ENCODE measurements around the gene BHLHA15. TPM values are rescaled to one million over a fixed set of nuclear protein-coding genes. Genes with fewer than 3 reads are reported as not detected.

The BHLHA15 gene
- total RNA-seq, 1 donor from 2014 or later = 0.32 TPM

DNA sequence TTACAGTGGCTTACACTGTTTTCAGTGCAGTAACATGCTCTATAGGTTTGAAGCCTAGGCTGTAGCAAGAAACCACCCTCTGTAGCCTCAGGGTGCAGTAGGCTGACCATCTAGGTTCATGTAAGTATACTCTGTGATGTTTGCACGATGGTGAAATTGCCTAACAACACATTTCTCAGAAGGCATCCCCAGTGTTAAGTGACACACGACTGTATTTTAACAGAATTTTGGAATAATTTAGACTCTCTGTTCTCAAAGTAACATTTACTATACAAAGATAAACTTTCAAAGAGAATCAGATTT, 44.6 kb upstream of the BHLHA15 start:
- H3K27me3 Mint-ChIP-seq (ENCODE audit: low read depth) = no peaks in the 10 kb centered on the region
- H3K4me3 Mint-ChIP-seq (ENCODE audit: unreplicated experiment) = no peak overlapping the region
- H3K9me3 Mint-ChIP-seq (ENCODE audit: low read depth) = no peaks in the 10 kb centered on the region
- H3K36me3 Mint-ChIP-seq (ENCODE audit: low read depth) = peaks cover 2% of the 10 kb centered on the region
- peaks cover 9% of the 10 kb centered on the region for H3K4me1 Mint-ChIP-seq (ENCODE audit: low read depth)
- DNase-seq (ENCODE audit: low spot score) = no peak
- no peak overlapping the region for H3K27ac Mint-ChIP-seq (ENCODE audit: unreplicated experiment)
- TF ChIP-seq, protein P1, sequence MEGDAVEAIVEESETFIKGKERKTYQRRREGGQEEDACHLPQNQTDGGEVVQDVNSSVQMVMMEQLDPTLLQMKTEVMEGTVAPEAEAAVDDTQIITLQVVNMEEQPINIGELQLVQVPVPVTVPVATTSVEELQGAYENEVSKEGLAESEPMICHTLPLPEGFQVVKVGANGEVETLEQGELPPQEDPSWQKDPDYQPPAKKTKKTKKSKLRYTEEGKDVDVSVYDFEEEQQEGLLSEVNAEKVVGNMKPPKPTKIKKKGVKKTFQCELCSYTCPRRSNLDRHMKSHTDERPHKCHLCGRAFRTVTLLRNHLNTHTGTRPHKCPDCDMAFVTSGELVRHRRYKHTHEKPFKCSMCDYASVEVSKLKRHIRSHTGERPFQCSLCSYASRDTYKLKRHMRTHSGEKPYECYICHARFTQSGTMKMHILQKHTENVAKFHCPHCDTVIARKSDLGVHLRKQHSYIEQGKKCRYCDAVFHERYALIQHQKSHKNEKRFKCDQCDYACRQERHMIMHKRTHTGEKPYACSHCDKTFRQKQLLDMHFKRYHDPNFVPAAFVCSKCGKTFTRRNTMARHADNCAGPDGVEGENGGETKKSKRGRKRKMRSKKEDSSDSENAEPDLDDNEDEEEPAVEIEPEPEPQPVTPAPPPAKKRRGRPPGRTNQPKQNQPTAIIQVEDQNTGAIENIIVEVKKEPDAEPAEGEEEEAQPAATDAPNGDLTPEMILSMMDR (IDR thresholded peaks at IDR 0.05) = no peak

DNA sequence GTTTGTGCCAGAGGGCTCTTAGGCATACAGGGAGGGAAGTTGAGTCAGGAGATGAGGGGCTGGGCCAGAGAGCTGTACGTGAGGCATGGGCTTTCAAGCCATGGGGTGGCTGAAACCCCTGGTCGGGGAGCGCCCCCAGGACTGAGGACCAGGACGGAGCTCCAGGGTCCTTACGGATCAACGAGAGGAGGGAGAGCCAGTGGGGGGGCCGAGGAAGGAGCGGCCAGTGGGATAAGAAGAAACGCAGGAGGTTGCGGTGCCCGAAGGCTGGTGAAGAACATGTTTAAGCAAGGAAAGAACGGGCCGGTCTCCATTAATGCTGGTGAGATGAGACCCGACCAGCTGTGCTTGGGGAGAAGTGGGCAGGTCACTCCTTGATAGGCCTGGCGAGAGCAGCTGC, 43.6 kb upstream of the BHLHA15 start:
- Mint-ChIP-seq H3K4me3 (ENCODE audit: unreplicated experiment) (no peak overlapping the region), H3K27ac (ENCODE audit: unreplicated experiment) (no peak overlapping the region), H3K9me3 (ENCODE audit: low read depth) (no peaks in the 10 kb centered on the region), H3K4me1 (ENCODE audit: low read depth) (peaks cover 9% of the 10 kb centered on the region), H3K27me3 (ENCODE audit: low read depth) (no peaks in the 10 kb centered on the region), H3K36me3 (ENCODE audit: low read depth) (peaks cover 3% of the 10 kb centered on the region)
- TF ChIP-seq, protein P1 (IDR thresholded peaks at IDR 0.05) = no peak
- no peak for DNase-seq (ENCODE audit: low spot score)

DNA sequence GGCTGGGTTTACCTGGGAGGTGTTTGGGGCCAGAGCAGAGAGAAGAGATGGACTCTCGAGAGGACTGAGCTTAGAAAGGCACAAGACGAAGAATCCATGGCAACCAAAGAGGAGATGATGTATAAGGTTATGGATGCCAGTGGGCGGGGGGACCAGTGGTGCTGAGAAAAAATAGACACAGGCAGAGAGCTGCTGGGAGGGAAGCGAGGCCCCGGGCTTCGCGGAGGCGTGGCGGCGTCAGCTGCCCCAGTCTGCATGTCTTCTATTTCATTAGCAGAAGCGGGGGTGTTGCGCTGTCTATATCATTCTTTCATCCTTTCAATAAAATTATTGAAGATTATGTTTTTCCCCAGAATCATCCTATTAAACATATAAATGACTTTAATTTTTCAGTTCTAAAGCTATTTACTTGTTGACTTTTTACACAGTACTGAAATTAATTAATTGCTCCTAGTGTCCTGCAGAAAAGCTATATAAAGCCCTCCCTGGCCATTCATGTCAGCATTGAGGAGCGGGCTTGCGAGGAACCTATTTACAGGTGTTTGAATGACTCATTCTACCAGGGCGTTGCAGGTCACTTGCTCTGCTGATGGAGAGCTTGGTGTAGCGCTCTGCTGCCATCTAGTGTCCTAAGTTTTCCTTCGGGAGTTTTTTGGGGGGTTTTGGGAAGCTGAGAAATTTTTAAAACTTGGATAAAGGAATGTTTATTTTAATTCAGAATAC, 42.9 kb upstream of the BHLHA15 start:
- Mint-ChIP-seq H3K27ac (ENCODE audit: unreplicated experiment) (no peak overlapping the region), H3K36me3 (ENCODE audit: low read depth) (peaks cover 3% of the 10 kb centered on the region), H3K27me3 (ENCODE audit: low read depth) (no peaks in the 10 kb centered on the region), H3K4me3 (ENCODE audit: unreplicated experiment) (no peak overlapping the region), H3K4me1 (ENCODE audit: low read depth) (peaks cover 9% of the 10 kb centered on the region), H3K9me3 (ENCODE audit: low read depth) (no peaks in the 10 kb centered on the region)
- TF ChIP-seq, protein P1 (IDR thresholded peaks at IDR 0.05) = peak; percentile 98
- no peak for DNase-seq (ENCODE audit: low spot score)

DNA sequence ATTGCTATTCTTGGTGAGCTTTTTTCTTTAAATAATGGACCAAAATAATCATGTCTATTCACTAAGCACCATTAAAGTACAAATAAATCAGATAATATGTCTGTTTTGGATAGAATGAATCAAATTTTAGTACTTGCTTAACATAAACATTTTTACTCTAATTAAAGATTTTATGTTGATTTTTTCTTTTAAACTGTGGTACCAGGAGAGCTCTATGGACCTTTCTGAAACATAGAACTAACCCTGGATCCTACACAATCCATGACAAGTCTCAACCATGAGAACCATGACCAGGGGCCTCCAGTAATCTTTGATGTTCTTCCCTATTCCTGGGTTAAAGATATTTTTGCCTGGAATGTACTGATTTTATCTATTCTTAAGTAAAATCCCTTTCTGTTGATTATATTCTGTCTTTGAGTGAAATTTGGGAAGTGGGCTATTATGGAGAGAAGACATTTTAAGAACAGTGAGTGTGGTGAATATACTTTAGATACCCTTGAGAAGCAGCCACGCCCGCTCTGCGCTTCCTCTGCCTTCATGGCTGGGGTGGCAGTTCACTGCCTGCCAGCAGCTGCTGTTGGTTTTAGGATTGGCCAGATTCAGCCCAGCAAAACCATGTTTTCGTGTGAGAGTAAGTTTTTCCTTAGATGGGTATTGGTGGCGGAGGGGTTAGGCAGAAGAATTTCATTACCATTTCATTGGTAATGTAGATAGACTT, 42.2 kb upstream of the BHLHA15 start:
- peaks cover 3% of the 10 kb centered on the region for H3K36me3 Mint-ChIP-seq (ENCODE audit: low read depth)
- H3K9me3 Mint-ChIP-seq (ENCODE audit: low read depth) = no peaks in the 10 kb centered on the region
- peaks cover 4% of the 10 kb centered on the region for H3K4me1 Mint-ChIP-seq (ENCODE audit: low read depth)
- no peak overlapping the region for H3K4me3 Mint-ChIP-seq (ENCODE audit: unreplicated experiment)
- no peaks in the 10 kb centered on the region for H3K27me3 Mint-ChIP-seq (ENCODE audit: low read depth)
- TF ChIP-seq, protein P1 (IDR thresholded peaks at IDR 0.05) = peak; percentile 68
- H3K27ac Mint-ChIP-seq (ENCODE audit: unreplicated experiment) = no peak overlapping the region
- DNase-seq (ENCODE audit: low spot score) = no peak

DNA sequence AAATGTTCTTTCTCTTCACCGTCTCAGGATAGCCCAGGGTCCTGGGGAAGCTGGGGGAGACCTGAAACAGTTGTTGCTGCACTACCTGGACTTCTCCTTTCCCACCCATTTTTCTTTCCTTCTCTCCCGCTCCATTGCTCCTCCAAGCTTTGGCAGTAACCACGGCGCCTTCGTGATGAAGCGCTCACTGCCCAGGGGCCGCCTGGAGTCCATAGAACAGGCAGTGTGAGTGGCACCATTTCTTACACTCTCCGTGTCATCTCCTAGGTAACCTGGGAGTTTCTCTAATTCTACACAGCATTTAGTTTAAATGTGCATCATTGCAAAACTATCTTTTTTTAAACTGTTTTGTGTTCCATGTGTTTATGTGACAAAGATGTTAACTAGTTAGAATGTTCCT, 40.3 kb upstream of the BHLHA15 start:
- no peaks in the 10 kb centered on the region for H3K9me3 Mint-ChIP-seq (ENCODE audit: low read depth)
- no peak overlapping the region for H3K4me3 Mint-ChIP-seq (ENCODE audit: unreplicated experiment)
- no peak for DNase-seq (ENCODE audit: low spot score)
- TF ChIP-seq, protein P1 (IDR thresholded peaks at IDR 0.05) = no peak
- H3K27ac Mint-ChIP-seq (ENCODE audit: unreplicated experiment) = no peak overlapping the region
- peaks cover 5% of the 10 kb centered on the region for H3K36me3 Mint-ChIP-seq (ENCODE audit: low read depth)
- H3K4me1 Mint-ChIP-seq (ENCODE audit: low read depth) = no peaks in the 10 kb centered on the region
- no peaks in the 10 kb centered on the region for H3K27me3 Mint-ChIP-seq (ENCODE audit: low read depth)
